T-helper 2 cell treated with Interferon-gamma antibody and Interleukin-4, amounts not matched to agents 100 ng/mL and 5 ng/mL, for 36 hours (primary cell): ENCODE data around the gene DSP. TPM values are rescaled to one million over a fixed set of nuclear protein-coding genes. Genes with fewer than 3 reads are reported as not detected.

Experiments used
- intact Hi-C: fragments of 100-400 bp; cut with micrococcal nuclease; formaldehyde crosslinking; loops from one replicate; pipeline ENCODE4 v1.15.1; 2023
- total RNA-seq: library from RNA; stranded (reverse); gene quantifications from 2 replicates; pipeline ENCODE4 v1.2.3, GENCODE V29; 2022

Gene DSP, protein sequence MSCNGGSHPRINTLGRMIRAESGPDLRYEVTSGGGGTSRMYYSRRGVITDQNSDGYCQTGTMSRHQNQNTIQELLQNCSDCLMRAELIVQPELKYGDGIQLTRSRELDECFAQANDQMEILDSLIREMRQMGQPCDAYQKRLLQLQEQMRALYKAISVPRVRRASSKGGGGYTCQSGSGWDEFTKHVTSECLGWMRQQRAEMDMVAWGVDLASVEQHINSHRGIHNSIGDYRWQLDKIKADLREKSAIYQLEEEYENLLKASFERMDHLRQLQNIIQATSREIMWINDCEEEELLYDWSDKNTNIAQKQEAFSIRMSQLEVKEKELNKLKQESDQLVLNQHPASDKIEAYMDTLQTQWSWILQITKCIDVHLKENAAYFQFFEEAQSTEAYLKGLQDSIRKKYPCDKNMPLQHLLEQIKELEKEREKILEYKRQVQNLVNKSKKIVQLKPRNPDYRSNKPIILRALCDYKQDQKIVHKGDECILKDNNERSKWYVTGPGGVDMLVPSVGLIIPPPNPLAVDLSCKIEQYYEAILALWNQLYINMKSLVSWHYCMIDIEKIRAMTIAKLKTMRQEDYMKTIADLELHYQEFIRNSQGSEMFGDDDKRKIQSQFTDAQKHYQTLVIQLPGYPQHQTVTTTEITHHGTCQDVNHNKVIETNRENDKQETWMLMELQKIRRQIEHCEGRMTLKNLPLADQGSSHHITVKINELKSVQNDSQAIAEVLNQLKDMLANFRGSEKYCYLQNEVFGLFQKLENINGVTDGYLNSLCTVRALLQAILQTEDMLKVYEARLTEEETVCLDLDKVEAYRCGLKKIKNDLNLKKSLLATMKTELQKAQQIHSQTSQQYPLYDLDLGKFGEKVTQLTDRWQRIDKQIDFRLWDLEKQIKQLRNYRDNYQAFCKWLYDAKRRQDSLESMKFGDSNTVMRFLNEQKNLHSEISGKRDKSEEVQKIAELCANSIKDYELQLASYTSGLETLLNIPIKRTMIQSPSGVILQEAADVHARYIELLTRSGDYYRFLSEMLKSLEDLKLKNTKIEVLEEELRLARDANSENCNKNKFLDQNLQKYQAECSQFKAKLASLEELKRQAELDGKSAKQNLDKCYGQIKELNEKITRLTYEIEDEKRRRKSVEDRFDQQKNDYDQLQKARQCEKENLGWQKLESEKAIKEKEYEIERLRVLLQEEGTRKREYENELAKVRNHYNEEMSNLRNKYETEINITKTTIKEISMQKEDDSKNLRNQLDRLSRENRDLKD (N-terminal part only)
- total RNA-seq: 0.02 TPM in 1 of 2 replicates, not detected in the other

DNA sequence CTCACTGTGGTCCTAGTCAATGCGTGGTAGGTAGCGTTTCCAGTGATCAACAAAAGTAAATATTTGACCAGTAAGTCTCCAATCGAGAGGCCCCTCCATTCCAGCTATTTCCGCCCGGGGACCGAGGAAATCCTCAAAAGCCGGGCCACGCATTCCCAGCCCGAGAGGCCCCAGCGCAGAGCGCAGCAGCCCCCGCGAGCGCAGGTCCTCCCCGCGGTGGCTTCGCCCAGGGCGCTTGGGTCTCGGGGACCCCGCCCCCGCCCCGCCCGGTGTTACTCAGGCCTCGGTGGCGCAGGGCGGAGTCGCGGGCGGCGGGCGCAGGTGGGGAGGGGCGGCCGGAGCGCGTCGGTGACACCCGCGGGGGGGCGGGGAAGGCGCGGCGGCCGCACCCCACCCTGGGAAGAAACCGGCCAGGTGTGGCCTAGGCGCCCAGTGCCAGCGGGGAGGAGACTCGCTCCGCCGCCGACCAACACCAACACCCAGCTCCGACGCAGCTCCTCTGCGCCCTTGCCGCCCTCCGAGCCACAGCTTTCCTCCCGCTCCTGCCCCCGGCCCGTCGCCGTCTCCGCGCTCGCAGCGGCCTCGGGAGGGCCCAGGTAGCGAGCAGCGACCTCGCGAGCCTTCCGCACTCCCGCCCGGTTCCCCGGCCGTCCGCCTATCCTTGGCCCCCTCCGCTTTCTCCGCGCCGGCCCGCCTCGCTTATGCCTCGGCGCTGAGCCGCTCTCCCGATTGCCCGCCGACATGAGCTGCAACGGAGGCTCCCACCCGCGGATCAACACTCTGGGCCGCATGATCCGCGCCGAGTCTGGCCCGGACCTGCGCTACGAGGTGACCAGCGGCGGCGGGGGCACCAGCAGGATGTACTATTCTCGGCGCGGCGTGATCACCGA lies at the start of gene DSP:
TSS of gene DSP (plus strand) at position 497 of the 890 bp plus-strand sequence. CDS start at position 742, 245 bp downstream.
- intact Hi-C loops: loop anchor here (5.0 kb wide), 1 partner anchor 186 kb away; the partner anchor contains the start of gene BMP6

DNA sequence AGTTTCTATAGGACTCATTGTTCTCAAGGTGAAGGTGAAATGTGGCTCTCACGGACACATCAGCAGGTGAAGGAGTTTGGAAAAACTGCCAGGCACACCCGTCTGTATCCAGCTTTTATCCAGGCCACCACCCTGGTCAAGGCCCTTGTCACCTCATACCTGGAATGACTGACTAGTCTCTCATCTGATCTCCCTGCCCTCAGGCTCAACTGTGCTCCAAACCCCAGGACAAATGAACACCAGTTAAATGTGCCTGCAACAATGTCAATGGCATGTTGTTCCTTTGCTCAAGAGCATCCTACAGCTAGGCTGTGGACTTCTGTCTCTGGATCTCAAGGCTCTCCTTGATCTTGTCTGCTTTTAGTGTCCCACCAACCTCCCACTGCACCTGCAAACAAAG lies 47.6 kb upstream of the DSP start:
- intact Hi-C loops: no loop called here

DNA sequence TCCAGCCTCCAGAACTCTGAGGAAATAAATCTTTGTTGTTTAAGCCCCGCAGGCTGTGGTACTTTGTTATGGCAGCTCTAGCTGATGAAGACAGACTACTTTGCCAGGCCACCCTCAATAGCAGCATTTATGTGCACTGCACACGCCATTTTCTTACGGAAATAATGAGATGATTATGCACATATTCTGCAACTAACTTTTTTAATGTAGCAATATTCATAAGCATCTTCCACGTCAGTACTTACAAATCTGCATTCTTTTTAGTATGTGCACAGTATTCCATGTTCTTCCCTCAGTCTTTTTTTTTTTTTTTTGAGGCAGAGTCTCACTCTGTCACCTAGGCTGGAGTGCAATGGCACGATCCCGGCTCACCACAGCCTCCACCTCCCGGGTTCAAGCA lies 46.8 kb upstream of the DSP start:
- intact Hi-C loops: no loop called here

DNA sequence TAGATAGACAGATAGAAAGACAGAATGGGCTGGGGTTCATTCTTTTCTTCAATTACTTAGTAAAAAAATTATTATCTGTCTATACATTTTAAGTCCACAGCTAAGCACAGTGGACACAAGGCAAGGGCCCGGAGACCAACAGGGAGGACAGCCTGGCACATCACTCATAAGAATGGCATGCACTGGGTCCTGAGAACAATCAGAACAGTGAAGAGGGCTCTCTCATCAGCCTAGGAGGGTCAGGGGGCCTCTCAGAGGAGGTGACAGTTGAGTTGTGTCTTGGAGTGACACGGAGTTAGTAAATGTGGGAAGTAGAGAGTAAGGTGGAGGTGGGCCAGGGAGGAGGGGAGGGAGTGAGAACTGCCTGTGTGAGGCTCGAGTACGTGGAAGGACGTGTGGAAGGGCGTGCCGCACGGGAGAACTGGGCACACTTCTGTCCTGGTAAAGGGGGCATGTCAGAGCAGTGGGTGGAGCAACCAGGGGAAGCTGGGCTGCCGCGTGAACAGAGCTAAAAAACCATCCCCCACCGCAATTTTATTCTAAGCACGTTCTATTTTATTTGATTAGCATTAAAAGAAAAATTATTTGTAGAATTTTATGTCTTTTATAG lies 45.1 kb upstream of the DSP start:
- intact Hi-C loops: no loop called here

DNA sequence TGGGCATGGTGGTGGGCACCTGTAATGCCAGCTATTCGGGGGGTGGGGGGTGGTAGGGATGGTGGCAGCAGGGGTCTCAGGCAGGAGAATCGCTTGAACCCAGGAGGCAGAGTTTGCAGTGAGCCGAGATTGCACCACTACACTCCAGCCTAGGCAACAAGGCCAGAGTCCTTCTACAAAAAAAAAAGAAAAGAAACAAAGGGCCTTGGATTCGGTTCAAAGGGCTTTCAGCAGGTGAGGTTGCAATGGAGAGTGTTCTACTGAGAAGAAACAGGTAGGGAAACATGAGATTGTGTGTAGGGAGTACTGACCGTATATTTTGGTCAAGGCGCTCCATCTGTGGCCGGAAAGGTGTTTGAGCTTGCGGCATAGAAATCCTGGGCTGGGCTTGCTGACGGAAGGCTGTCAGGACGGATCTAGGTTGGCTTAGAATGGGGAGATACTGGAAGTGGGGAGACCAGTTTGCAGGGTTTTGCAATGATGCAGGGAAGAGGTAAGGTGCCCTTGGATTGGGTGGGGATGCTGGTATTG lies 40.7 kb upstream of the DSP start:
- intact Hi-C loops: no loop called here

DNA sequence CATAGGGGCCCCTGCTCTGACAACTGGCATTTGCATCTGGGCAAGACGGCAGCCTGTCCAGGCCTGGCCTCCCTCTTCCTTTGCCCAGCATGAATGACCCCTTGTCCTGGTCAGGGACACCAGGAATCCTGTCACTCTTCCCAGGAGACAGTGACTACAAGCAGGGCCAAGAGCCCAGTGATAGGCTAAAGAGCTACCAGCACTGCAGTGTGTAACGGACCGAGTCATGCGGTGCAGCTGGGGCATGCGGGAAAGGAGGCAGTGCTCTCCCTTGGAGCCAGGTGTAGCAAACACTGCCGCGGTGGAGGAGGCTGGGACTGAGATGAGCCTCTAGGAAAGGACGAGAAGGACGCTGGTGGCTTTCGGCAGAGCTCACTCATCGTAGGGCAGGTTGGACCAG lies 38.7 kb upstream of the DSP start:
- intact Hi-C loops: no loop called here

DNA sequence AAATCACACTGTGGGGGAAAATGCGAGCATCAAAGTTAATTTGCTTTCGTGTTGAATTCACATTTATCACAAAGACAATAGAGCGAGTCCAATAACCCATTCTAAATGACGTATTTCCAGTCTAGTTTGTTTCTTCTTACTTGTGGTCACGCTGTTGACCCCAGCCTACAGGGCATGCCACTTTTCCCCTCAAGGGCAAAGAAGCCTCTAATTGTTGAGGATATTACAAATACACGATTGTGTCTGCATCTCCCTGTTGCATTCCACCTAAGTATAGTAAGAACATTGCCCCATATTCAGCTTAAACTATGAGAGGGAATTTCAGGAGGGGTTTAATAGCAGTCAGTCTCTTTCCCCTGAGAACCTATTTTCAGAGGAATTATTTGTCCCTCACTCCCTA lies 37.4 kb upstream of the DSP start:
- intact Hi-C loops: no loop called here

DNA sequence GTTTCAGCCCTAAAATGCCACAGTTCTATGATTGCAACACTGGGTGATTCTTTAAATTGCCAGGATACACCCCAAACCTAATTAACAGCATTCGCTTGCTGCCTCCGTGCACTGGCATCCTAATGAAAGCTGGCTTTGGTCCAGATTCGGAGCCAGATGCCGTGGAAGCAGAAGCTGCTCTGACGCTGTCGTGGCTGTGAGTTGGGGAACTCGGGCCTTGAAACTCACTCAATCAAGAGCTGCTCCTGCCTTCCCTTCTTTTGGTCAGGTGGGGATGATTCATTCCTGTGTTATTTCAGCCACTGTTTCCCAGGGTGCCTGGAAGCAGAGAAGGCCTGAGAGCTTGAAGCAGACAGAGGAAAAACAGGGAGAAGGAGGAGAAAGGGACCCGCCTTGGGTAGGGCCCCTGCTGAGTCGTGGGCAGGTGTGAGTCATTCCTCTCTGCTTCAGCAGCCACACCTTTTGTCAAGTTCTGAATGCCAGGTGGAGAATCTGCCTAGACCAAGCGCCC lies 36.2 kb upstream of the DSP start:
- intact Hi-C loops: no loop called here

DNA sequence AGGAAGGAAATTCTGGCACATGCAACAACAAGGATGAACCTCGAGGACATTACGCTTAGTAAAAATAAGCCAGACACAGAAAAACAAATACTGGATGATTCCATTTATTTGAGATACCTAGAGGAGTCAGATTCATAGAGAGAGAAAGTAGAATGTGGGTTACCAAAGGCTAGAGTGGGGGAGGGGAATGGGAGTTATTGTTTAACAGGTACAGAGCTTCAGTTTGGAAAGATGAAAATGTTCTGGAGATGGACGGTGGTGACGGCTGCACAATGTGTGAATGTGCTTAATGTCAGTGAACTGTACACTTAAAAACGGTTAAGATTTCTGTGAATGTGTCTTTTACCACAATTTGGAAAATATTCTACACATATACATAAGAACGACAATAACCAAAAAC lies 33.9 kb upstream of the DSP start:
- intact Hi-C loops: no loop called here

DNA sequence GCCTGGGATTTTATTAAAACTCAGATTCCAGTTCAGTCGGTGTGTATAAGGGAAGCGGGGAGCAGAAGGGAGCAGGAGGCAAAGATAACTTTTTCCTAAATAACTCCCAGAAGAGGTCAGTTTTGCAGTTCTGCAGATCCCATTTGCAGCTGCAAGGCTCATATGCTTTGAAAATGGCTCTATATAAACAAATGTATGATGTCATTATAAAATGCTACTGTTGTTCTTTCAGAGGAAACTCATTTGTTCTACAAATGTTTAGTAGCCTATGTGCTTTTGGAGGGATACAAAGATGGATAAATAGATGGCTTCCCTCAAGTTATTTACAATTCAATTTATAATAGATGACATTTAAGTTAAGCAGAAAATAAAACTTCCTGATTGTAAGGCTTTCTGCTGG lies 29.2 kb upstream of the DSP start:
- intact Hi-C loops: no loop called here

DNA sequence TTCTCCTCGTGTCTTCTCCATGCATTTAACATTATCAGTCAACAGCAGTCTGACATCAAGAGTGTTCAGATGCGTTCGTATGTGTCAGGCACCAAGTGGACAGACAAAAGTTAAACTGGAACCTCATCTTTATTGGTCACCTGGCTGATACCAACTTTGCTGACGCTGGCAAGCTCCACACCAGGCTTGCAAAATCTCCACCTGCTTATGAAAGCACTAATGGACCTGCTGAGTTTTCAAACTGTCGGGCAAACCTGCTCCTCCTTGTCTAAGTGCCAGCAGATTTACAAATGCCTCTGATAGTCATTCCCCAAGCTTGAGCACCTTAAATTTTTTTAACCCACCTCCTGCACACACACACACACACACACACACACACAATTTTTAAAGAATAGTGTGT lies 27.9 kb upstream of the DSP start:
- intact Hi-C loops: no loop called here

DNA sequence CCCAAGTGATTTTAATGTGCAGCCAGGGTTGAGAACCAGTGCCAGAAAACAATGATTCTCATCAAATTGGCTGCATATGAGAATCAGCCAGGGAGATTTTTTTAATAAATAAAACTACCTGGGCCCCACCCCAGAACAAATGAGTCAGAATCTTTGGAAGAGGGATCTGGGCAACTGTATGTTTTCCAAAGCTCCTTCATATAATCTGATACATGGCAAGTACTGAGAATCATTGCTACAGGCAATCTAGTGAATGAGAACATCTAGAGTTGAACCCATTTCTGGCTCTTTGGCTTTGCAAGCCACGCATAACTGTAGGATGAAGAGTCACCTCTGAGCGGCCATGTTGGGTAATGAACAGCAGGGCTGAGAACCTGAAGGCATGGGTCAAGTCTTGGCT lies 26.1 kb upstream of the DSP start:
- intact Hi-C loops: no loop called here

DNA sequence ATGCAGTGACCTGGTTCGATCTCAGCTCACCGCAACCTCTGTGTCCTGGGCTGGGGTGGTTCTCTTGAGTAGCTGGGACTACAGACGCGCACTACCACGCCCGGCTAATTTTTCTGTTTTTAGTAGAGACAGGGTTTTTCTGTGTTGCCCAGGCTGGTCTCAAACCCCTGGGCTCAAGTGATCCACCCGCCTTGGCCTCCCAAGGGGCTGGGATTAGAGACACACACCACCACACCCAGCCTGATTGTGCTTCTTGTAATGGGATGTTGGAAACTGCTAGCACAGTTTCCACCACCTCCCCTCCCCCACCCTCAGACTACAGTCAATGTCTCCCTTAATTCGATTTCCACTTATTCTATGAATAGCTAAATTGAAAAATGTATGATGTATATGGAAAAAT lies 22.6 kb upstream of the DSP start:
- intact Hi-C loops: no loop called here

DNA sequence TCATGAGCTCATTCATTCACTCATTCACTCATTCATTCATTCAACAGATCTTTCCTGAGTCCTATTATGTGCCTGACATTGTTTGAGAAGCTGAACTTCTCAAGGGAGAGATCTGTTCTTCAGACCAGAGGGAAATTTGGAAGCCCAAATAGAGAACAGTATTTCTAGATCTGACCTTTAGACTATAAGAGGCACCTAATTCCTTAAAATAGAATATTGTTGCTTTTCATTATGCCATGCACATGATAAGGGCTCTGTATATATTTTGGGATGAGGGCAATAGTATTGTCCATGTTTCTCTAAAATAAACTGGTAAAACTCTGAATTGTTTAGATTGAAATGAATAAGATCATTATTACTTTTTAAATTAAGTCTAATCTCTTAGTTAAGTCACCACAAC lies 18.6 kb upstream of the DSP start:
- intact Hi-C loops: no loop called here

DNA sequence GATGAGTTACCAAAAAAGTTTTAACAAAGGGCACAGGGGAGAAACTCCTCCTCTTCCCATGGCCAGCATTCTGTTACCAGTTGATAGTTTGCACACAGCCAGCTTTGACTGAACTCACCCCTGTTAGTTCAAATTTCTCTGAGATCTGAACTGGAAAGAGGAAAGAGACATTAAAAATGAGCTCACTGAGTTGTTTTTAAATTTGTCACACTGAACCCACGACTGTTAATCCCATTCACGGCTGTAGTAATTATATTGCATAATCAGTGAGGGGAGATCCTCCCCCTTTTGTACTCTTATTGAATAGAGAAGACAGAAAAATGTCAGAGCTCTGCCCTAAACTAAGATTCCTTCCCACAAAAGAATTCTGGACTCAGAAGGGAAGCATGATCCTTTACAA lies 17.5 kb upstream of the DSP start:
- intact Hi-C loops: no loop called here

DNA sequence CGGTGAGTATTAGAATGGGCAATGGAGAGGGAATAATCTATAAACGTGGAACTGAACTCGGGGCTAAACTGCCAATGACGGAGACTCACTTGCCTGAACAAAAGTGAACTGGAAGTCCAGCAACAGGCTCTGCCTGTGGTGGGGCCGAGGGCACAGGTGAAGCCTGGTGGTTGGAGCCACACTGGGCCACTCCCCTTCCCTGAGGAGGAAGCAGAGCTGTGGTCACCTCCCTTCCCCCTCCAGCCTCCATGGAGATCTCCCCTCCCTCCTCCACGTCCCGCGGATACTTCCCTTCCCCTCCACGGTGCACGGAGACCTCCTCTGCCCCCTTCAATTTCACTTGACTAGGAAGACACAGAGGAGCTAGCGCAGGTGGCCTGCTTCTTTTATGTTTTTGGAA lies 14.7 kb upstream of the DSP start:
- intact Hi-C loops: no loop called here

DNA sequence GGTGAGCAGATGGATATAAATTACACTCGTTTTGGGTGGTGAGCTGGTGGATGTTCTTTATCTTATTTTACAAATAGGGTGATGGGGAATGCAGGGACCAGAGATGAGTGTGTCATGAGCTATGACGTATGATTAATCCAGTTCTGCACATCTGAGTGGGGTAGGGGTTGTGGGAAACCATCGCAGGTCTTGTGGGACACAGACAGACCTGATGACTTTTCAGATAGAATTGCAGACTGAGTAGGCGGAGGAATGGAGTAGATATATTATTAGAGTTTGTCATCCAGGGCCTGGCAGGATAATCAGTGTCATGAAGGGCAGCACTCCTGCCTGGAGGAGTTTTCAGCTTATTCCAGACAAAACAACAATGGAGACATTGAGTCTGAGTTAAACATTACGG lies 12.9 kb upstream of the DSP start:
- intact Hi-C loops: no loop called here

DNA sequence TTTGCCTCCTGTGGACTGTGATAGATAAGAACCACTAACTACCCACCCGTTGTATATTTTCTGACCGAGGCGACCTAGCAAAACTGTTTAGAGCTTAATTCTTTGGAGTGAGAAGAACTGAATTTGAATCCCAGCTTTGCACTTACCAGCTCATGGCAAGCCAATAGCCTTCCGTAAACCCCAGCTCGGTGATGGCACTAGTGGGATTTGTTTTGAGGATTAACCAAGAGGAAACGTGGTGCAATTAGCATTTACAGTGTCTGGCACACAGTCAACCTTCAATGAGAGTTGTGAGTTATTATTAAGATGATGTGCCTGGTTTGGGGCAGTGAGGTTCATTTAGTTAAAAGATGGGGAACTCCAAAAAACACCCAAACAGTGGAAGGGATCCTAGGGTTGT lies 12.3 kb upstream of the DSP start:
- intact Hi-C loops: no loop called here

DNA sequence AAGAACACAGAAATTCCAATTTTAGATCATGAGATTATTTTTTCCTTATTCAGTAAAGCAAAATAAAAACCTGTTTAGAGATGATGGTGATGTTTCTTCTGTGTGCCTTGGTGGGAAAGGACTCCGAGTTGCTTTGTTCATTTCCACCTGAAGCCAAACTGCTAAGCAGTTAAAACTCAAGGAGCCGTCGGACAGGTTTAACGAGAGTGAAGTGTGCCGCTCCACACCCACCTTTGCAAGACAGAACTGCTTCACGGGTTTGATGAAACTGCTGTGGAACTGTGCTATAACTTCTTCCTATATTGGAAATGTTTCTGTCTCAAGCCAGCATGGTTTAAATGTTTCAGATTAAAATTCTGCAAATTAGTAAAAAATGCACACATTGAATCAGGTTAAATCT lies 9.2 kb upstream of the DSP start:
- intact Hi-C loops: no loop called here

DNA sequence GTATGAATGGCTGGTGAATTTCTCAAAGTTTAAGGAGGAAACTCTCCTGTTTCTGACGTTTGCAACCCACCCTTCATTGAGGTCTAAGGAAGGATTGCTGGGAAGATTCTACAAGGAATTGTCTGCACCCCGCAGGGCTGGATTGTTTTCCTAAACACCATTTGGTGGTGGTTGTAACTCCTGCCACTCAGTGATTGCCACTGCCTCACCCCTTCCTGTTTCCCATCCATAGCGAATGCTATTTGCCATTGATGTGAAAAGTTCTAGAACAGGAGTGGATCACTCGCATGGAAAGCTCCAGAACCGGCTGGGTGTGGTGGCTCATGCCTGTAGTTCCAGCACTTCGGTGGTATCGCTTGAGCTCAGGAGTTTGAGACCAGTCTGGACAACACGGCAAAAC lies 8.7 kb upstream of the DSP start:
- intact Hi-C loops: no loop called here
